Muscle layer of colon (tissue), 2 donors: ENCODE results near the gene WDR38.
A peak's percentile ranks its signal among the peaks of the same experiment; 100 is the strongest.
"Not testable (repeated sequence)": the region's sequence is repeated elsewhere in the genome, so short reads cannot be mapped to it uniquely, and the experiment has no call there.

ENCODE experiments used
- H3K27ac ChIP-seq: one replicate; pipeline ENCODE4 v1.7.0; 2013; ENCODE audit warnings: low read depth, mild to moderate bottlenecking, low read length, moderate library complexity
- H3K27me3 ChIP-seq, 2 donors: one replicate each; pipeline ENCODE4 v1.7.0; 2013; ENCODE audit warnings: low read length in 2 of 2, mild to moderate bottlenecking in 2 of 2; ENCODE audit not compliant: insufficient read depth in 2 of 2, control insufficient read depth in 1 of 2
- H3K36me3 ChIP-seq: one replicate; pipeline ENCODE4 v1.7.0; 2013; ENCODE audit warnings: mild to moderate bottlenecking, low read length; ENCODE audit not compliant: insufficient read depth
- H3K4me1 ChIP-seq: one replicate; pipeline ENCODE4 v1.7.0; 2013; ENCODE audit warnings: mild to moderate bottlenecking, low read length; ENCODE audit not compliant: insufficient read depth
- H3K4me3 ChIP-seq, 2 donors: one replicate each; pipeline ENCODE4 v1.7.0; 2013; ENCODE audit warnings: low read length in 2 of 2, low read depth in 1 of 2, mild to moderate bottlenecking in 1 of 2, moderate library complexity in 1 of 2
- H3K9ac ChIP-seq: one replicate; pipeline ENCODE4 v1.7.0; 2013; ENCODE audit warnings: low read length
- H3K9me3 ChIP-seq: one replicate; pipeline ENCODE4 v1.7.0; 2013; ENCODE audit warnings: mild to moderate bottlenecking, low read length
- donor health status: abdominal sarcoma.
- donor health status: Adenocarcinoma of cecum.

Gene WDR38

DNA sequence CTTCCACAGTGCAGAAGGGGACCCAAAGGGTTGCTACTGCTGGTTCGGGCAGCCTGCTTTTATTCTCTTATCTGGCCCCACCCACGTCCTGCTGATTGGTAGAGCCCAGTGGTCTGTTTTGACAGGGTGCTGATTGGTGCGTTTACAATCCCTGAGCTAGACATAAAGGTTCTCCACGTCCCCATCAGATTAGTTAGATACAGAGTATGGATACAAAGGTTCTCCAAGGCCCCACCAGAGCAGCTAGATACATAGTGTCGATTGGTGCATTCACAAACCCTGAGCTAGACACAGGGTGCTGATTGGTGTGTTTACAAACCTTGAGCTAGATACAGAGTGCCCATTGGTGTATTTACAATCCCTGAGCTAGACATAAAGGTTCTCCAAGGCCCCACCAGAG is 15.1 kb upstream of the WDR38 start:
- not testable (repeated sequence) for H3K27ac ChIP-seq, H3K36me3 ChIP-seq, H3K9me3 ChIP-seq, H3K27me3 ChIP-seq, H3K4me3 ChIP-seq, H3K9ac ChIP-seq
- peaks cover 12% of the 10 kb centered on the region for H3K4me1 ChIP-seq

GRCh38 chr9:124838567-124839275 is 14.5 kb upstream of the WDR38 start:
- not testable (repeated sequence) for H3K36me3 ChIP-seq, H3K4me3 ChIP-seq, H3K27me3 ChIP-seq, H3K27ac ChIP-seq, H3K9me3 ChIP-seq, H3K9ac ChIP-seq
- H3K4me1 ChIP-seq, result peaks cover 12% of the 10 kb centered on the region

DNA sequence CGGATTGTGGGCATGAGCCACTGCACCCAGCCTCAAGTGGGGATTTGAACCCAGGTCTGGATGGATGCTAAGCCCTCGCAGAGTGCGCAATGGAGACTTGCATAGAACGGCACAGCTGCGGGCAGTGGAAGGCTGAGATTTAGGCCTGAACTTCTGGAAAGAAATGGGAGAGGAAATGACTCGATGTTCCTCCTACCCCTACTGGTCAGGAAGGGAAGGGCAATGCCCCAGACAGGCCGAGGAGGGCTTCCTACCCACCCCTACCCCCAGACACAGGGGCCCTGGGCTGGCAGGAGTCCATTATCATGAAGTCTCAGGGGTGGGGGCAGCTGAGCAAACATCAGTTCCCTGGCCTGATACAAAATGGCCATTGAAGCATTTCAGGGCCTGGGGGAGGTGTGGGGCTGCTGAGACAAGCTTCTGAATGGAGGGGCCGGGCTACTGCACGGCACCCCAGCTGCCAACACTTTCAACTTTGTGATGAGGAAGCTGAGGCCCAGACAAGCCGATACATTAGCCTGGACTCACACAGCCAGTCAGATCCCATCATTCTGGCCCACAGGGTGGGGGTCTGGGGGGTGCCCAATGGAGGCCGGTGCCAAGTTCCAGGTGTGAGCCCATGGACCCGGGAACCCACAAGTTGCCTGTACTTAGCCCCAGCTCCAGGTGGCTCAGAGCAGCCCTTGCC is 13.5 kb upstream of the WDR38 start:
- H3K27ac ChIP-seq, result no peak overlapping the region
- peaks cover 11% of the 10 kb centered on the region for H3K4me1 ChIP-seq
- no peaks in the 10 kb centered on the region for H3K9me3 ChIP-seq
- H3K4me3 ChIP-seq, result no peak overlapping the region
- no peaks in the 10 kb centered on the region for H3K36me3 ChIP-seq
- no peaks in the 10 kb centered on the region for H3K27me3 ChIP-seq
- H3K9ac ChIP-seq, result no peak overlapping the region

DNA sequence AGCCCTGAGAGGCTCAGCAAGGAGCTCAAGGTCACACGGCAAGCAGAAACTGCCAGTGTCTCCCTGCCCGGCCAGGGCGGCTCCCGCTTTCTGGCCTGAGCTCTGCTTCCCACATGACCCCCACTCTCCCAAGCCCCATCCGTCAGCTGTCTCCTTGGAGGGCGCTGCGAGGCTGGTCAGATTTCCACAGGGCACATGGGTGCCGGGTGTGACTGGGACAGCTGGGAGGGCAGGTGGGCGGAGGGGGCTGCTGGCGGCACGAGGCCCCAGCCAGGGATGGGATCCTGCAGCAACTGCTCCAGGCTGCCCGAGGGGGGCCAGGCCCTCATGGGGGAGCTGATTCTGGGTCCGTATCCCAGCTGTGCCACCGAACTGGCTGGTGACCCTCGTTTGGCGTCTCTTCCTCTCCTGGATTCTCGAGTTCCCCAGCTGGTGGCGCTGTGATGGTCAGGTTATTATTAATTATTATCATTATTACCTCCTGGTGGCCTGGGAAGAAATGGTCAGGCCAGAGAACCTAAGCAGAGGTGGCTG is 12.9 kb upstream of the WDR38 start:
- Histone ChIP-seq H3K27me3 (no peaks in the 10 kb centered on the region), H3K9ac (no peak overlapping the region), H3K4me3 (no peak overlapping the region), H3K36me3 (no peaks in the 10 kb centered on the region), H3K9me3 (no peaks in the 10 kb centered on the region), H3K4me1 (peaks cover 5% of the 10 kb centered on the region), H3K27ac (no peak overlapping the region)

GRCh38 chr9:124841075-124841821 is 12.0 kb upstream of the WDR38 start:
- no peak overlapping the region for H3K27ac ChIP-seq
- H3K4me1 ChIP-seq, result no peaks in the 10 kb centered on the region
- no peak overlapping the region for H3K4me3 ChIP-seq
- no peak overlapping the region for H3K9ac ChIP-seq
- no peaks in the 10 kb centered on the region for H3K27me3 ChIP-seq
- no peaks in the 10 kb centered on the region for H3K36me3 ChIP-seq
- no peaks in the 10 kb centered on the region for H3K9me3 ChIP-seq

GRCh38 chr9:124843456-124844034 is 9.7 kb upstream of the WDR38 start:
- Histone ChIP-seq H3K9me3 (no peaks in the 10 kb centered on the region), H3K27me3 (no peaks in the 10 kb centered on the region), H3K4me3 (no peak overlapping the region), H3K4me1 (no peaks in the 10 kb centered on the region), H3K36me3 (no peaks in the 10 kb centered on the region), H3K27ac (no peak overlapping the region), H3K9ac (no peak overlapping the region)

GRCh38 chr9:124844291-124844690 is 9.0 kb upstream of the WDR38 start:
- H3K9ac ChIP-seq, result no peak overlapping the region
- no peak overlapping the region for H3K4me3 ChIP-seq
- H3K27ac ChIP-seq, result no peak overlapping the region
- no peaks in the 10 kb centered on the region for H3K9me3 ChIP-seq
- H3K36me3 ChIP-seq, result no peaks in the 10 kb centered on the region
- no peaks in the 10 kb centered on the region for H3K4me1 ChIP-seq
- no peaks in the 10 kb centered on the region for H3K27me3 ChIP-seq

- not testable (repeated sequence) for H3K4me3 ChIP-seq
These were observed 6.8 kb upstream of the WDR38 start for GRCh38 chr9:124846467-124846866.

DNA sequence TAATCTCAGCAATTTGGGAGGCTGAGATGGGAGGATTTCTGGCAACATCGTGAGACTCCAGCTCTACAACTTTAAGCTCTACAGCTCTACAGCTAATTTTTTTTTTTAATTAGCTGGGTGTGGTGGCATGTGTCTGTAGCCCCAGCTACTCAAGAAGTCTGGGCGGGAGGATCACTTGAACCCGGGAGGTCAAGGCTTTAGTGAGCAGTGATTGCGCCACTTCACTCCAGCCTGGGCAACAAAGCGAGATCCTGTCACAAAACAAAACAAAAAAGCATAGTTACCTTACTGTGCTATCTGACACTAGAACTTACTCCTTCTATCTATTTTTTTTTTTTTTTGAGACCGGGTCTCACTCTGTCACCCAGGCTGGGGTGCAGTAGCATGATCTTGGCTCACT is 6.3 kb upstream of the WDR38 start:
- Histone ChIP-seq H3K27ac (no peak overlapping the region), H3K9ac (no peak overlapping the region), H3K27me3 (no peaks in the 10 kb centered on the region), H3K9me3 (no peaks in the 10 kb centered on the region), H3K36me3 (no peaks in the 10 kb centered on the region), H3K4me1 (no peaks in the 10 kb centered on the region), H3K4me3 (no peak overlapping the region)

More at GRCh38 chr9:124846467-124846866, 6.8 kb upstream of the WDR38 start:
- H3K27me3 ChIP-seq, H3K9me3 ChIP-seq, H3K4me1 ChIP-seq, H3K9ac ChIP-seq, H3K36me3 ChIP-seq, H3K27ac ChIP-seq: not testable (repeated sequence)

GRCh38 chr9:124849801-124850200 is 3.5 kb upstream of the WDR38 start:
- H3K9me3 ChIP-seq, result no peaks in the 10 kb centered on the region
- H3K4me3 ChIP-seq, result no peak overlapping the region
- no peaks in the 10 kb centered on the region for H3K36me3 ChIP-seq
- no peaks in the 10 kb centered on the region for H3K27me3 ChIP-seq
- H3K4me1 ChIP-seq, result peaks cover 12% of the 10 kb centered on the region
- H3K27ac ChIP-seq, result no peak overlapping the region
- no peak overlapping the region for H3K9ac ChIP-seq

- Histone ChIP-seq H3K4me1 (peaks cover 12% of the 10 kb centered on the region), H3K4me3 (peak overlapping the region; percentile 36 to 52), H3K36me3 (peaks cover 5% of the 10 kb centered on the region), H3K27me3 (no peaks in the 10 kb centered on the region), H3K27ac (peak overlapping the region; percentile 52), H3K9me3 (no peaks in the 10 kb centered on the region), H3K9ac (no peak overlapping the region)
These were observed 985 bp upstream of the WDR38 start for GRCh38 chr9:124852121-124852828.
